Mesothelial cell of epicardium (in vitro differentiated cells): ENCODE results near the gene MARK3. TPM values are rescaled to one million over a fixed set of nuclear protein-coding genes. Genes with fewer than 3 reads are reported as not detected.

Experiments
- DNase-seq, 2 experiments: peaks; one replicate each; pipeline ENCODE4 v3.0.0; 2021; ENCODE audit warnings: low spot score in 2 of 2; ENCODE audit not compliant: unreplicated experiment in 2 of 2
- H3K27ac Mint-ChIP-seq: 2 replicates; pipeline ENCODE4 v1.8.0; 2021; ENCODE audit warnings: mixed read lengths
- H3K27me3 Mint-ChIP-seq: 2 replicates; pipeline ENCODE4 v1.8.0; 2021; ENCODE audit warnings: low read depth, mixed read lengths
- H3K36me3 Mint-ChIP-seq: 2 replicates; pipeline ENCODE4 v1.8.0; 2021; ENCODE audit warnings: mixed read lengths
- H3K4me1 Mint-ChIP-seq: 2 replicates; pipeline ENCODE4 v1.8.0; 2021; ENCODE audit warnings: mixed read lengths
- H3K4me3 Mint-ChIP-seq: 2 replicates; pipeline ENCODE4 v1.8.0; 2021; ENCODE audit warnings: mild to moderate bottlenecking, moderate library complexity, mixed read lengths
- H3K9me3 Mint-ChIP-seq: 2 replicates; pipeline ENCODE4 v1.8.0; 2021; ENCODE audit warnings: mixed read lengths
- total RNA-seq: library from RNA; stranded (reverse); gene quantifications from 3 replicates; pipeline ENCODE4 v1.2.1, GENCODE V29; 2021
- TF ChIP-seq, protein P1 (sequence below): fragments of 200-600 bp; sonication (generic); IDR thresholded peaks from one replicate; pipeline ENCODE4 v1.5.0; 2021; ENCODE audit warnings: antibody characterized with exemption; ENCODE audit not compliant: unreplicated experiment

MARK3 gene
- total RNA-seq, 1 donor from 2014 or later = 125 TPM

DNA sequence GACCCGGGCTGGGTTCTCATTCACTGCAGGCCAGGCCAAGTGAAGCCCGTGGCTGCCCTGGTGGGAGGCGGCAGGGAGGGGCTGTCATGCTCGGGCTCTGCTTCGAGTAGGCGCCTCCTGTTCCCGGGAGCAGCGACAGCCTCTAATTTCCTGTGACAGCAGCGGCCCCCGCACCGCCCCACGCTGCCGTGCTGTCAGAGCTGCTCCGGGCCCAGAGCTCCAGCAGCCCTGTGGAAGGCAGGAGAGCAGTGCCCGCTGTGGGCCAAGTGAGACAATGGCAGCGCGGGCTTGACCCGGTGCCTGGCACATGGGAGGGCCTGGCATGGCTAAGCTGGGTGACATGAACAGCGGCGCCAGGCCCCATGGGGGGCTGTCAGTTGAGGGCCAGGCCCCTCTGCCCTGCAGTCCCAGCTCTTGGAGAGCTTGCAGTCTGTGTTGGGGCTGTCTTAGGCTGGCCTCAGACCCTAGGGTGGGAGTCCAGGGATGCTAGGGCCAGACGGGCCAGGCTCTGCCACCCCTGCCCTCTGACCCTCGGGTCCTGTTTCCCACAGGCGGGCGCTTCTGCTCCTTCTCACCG is 148.9 kb downstream of the MARK3 start:
- DNase-seq = no peak
- TF ChIP-seq, protein P1, sequence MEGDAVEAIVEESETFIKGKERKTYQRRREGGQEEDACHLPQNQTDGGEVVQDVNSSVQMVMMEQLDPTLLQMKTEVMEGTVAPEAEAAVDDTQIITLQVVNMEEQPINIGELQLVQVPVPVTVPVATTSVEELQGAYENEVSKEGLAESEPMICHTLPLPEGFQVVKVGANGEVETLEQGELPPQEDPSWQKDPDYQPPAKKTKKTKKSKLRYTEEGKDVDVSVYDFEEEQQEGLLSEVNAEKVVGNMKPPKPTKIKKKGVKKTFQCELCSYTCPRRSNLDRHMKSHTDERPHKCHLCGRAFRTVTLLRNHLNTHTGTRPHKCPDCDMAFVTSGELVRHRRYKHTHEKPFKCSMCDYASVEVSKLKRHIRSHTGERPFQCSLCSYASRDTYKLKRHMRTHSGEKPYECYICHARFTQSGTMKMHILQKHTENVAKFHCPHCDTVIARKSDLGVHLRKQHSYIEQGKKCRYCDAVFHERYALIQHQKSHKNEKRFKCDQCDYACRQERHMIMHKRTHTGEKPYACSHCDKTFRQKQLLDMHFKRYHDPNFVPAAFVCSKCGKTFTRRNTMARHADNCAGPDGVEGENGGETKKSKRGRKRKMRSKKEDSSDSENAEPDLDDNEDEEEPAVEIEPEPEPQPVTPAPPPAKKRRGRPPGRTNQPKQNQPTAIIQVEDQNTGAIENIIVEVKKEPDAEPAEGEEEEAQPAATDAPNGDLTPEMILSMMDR = no peak
- peaks cover under 1% of the 10 kb centered on the region for H3K27me3 Mint-ChIP-seq
- no peaks in the 10 kb centered on the region for H3K9me3 Mint-ChIP-seq
- H3K36me3 Mint-ChIP-seq = no peaks in the 10 kb centered on the region
- no peak overlapping the region for H3K27ac Mint-ChIP-seq
- H3K4me1 Mint-ChIP-seq = peaks cover 11% of the 10 kb centered on the region
- no peak overlapping the region for H3K4me3 Mint-ChIP-seq

DNA sequence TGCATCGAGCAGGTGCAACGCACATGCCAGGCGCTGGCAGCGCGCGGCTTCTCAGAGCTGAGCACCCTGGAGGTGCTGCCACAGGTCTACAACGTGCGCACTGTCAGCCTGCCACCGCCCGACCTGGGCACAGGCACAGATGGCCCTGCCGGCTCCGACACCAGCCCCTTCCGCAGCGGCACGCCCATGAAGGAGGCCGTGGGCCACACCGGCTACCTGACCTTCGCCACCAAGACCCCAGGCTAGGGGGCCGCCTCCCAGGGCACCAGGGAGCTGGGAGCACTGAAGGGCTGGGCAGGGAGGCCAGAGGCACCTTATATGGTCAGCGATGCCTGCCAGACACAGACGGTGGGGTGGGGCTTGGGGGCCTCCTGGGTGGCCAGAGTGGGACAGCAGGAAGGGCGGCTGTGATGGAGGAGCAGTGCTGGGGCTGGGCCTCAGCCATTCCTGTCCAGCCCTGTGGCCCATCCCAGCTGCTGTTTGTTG is 149.4 kb downstream of the MARK3 start:
- Mint-ChIP-seq H3K9me3 (no peaks in the 10 kb centered on the region), H3K4me1 (peaks cover 8% of the 10 kb centered on the region), H3K36me3 (no peaks in the 10 kb centered on the region), H3K27ac (no peak overlapping the region), H3K4me3 (no peak overlapping the region), H3K27me3 (peaks cover 5% of the 10 kb centered on the region)
- DNase-seq = no peak
- TF ChIP-seq, protein P1 = no peak

DNA sequence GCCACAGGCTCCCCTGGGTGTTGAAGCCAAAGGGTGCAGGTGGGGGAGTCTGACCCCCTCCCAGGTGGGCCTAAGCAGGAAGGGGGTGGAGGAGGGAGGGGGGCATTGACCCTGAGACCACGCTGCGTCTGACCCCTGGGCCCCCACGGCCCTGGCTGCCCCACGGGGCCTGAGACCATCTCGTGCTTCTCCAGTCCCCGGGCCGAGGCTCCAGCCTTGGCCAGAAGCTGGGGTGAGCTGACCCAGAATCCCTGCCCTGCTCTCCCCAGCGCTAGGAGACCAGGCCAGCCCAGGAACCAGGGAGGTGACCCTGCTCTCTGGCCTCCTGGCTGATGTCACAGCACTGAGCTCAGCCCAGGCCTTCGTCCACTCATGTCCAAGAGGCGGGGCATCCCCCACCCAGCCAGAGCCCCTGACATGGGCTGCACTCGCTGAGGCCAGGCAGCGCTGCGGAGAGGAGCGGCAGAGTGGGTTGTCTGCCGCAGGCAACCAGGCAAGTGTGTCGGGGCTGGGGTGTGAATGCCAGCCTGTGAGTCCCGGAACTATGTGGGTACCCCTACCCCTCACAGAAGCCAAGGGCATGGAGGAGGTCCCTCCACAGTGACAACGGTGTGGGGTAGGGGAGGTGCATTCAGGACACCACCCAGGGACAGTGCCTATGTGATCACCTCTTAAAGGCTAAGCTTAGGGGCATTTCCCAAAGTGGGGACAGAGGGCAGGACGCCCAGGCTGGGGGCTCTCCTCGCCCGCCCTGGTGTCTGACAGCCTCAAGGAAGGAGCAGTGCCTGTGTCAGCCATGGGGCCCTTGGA is 150.1 kb downstream of the MARK3 start:
- Mint-ChIP-seq H3K4me3 (no peak overlapping the region), H3K27ac (no peak overlapping the region), H3K4me1 (peaks cover 4% of the 10 kb centered on the region), H3K36me3 (no peaks in the 10 kb centered on the region), H3K9me3 (no peaks in the 10 kb centered on the region), H3K27me3 (peaks cover 7% of the 10 kb centered on the region)
- TF ChIP-seq, protein P1 = no peak
- DNase-seq = no peak

DNA sequence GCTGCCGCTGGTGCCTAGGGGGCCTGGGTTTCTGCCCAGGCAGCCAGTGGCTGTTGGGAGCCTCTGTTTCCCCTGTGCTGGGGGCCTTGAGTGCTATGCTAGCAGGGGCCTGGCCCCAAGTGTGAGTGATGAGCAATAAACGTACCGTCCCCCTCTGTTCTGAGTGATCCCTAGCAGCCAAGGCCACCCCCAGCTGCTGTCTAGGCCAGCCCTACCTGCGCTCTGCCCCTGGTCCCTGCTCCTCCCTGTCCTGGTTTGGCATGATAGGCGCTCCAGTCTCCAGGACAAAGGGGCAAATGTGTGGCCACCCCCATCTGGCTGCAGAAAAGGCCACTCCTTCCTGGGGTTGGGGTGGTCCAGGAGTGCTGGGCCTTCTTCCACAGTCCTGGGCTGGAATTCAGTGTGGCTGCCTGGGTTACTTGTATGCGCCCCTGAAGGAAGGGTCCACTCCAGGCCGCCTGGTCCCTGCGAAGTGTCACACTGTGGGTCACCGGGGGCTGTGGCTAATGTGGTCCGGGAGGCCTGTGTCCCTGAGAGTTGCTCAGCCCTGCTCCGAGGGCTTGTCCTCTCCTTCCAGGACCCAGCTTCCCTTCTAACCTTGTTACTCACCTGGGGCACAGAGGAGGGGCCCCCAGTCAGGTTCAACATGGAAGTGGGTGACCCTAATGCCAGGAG is 150.8 kb downstream of the MARK3 start:
- Mint-ChIP-seq H3K4me1 (peaks cover 7% of the 10 kb centered on the region), H3K27me3 (peaks cover 12% of the 10 kb centered on the region), H3K4me3 (no peak overlapping the region), H3K9me3 (no peaks in the 10 kb centered on the region), H3K36me3 (no peaks in the 10 kb centered on the region), H3K27ac (no peak overlapping the region)
- DNase-seq = no peak
- TF ChIP-seq, protein P1 = no peak

GRCh38 chr14:103536693-103537092 is 151.5 kb downstream of the MARK3 start:
- no peaks in the 10 kb centered on the region for H3K9me3 Mint-ChIP-seq
- H3K27me3 Mint-ChIP-seq = peaks cover 12% of the 10 kb centered on the region
- H3K36me3 Mint-ChIP-seq = no peaks in the 10 kb centered on the region
- no peak overlapping the region for H3K4me3 Mint-ChIP-seq
- DNase-seq = no peak
- no peak overlapping the region for H3K27ac Mint-ChIP-seq
- TF ChIP-seq, protein P1 = no peak
- H3K4me1 Mint-ChIP-seq = peaks cover 7% of the 10 kb centered on the region
